ENCODE results near the gene SLC14A1. TPM values are rescaled to one million over a fixed set of nuclear protein-coding genes. Genes with fewer than 3 reads are reported as not detected.

SLC14A1 gene
- polyA plus RNA-seq (ENCODE audit: insufficient read length in 4 of 4): 1 to 10 TPM; 3.4 to 6.8 (median 4.4) TPM

- DNase-seq (ENCODE audit: low read depth in 4 of 4, low spot score in 2 of 4): no peak
Observed at GRCh38 chr18:45723567-45724355, at the start of gene SLC14A1. Gene SLC14A1 (plus strand): TSS chr18:45724181. CDS start chr18:45730321, 6,140 bp downstream.

GRCh38 chr18:45677276-45677807 is 46.6 kb upstream of the SLC14A1 start:
- DNase-seq (ENCODE audit: low read depth in 4 of 4, low spot score in 2 of 4): no peak

- DNase-seq (ENCODE audit: low read depth in 4 of 4, low spot score in 2 of 4): no peak
Observed at GRCh38 chr18:45678441-45678840, 45.5 kb upstream of the SLC14A1 start.

- no peak for DNase-seq (ENCODE audit: low read depth in 4 of 4, low spot score in 2 of 4)
Observed at GRCh38 chr18:45678850-45679249, 45.1 kb upstream of the SLC14A1 start.

- DNase-seq (ENCODE audit: low read depth in 4 of 4, low spot score in 2 of 4): no peak
Observed at GRCh38 chr18:45680066-45680690, 43.8 kb upstream of the SLC14A1 start.

- no peak for DNase-seq (ENCODE audit: low read depth in 4 of 4, low spot score in 2 of 4)
Observed at GRCh38 chr18:45682181-45682580, 41.8 kb upstream of the SLC14A1 start.

- no peak for DNase-seq (ENCODE audit: low read depth in 4 of 4, low spot score in 2 of 4)
Observed at GRCh38 chr18:45684341-45685115, 39.5 kb upstream of the SLC14A1 start.

GRCh38 chr18:45686891-45687611 is 36.9 kb upstream of the SLC14A1 start:
- no peak for DNase-seq (ENCODE audit: low read depth in 4 of 4, low spot score in 2 of 4)

- DNase-seq (ENCODE audit: low read depth in 4 of 4, low spot score in 2 of 4): no peak
Observed at GRCh38 chr18:45687621-45688020, 36.4 kb upstream of the SLC14A1 start.

GRCh38 chr18:45688113-45688512 is 35.9 kb upstream of the SLC14A1 start:
- no peak for DNase-seq (ENCODE audit: low read depth in 4 of 4, low spot score in 2 of 4)

- DNase-seq (ENCODE audit: low read depth in 4 of 4, low spot score in 2 of 4): no peak
Observed at GRCh38 chr18:45688833-45689232, 35.1 kb upstream of the SLC14A1 start.

- no peak for DNase-seq (ENCODE audit: low read depth in 4 of 4, low spot score in 2 of 4)
Observed at GRCh38 chr18:45689396-45689795, 34.6 kb upstream of the SLC14A1 start.

- peak; percentile 45 to 83 (median 60) for DNase-seq (ENCODE audit: low read depth in 4 of 4, low spot score in 2 of 4)
Observed at GRCh38 chr18:45690975-45691815, 32.8 kb upstream of the SLC14A1 start.

- no peak for DNase-seq (ENCODE audit: low read depth in 4 of 4, low spot score in 2 of 4)
Observed at GRCh38 chr18:45691816-45692179, 32.2 kb upstream of the SLC14A1 start.

- DNase-seq (ENCODE audit: low read depth in 4 of 4, low spot score in 2 of 4): no peak
Observed at GRCh38 chr18:45702708-45703265, 21.2 kb upstream of the SLC14A1 start.

- no peak for DNase-seq (ENCODE audit: low read depth in 4 of 4, low spot score in 2 of 4)
Observed at GRCh38 chr18:45708831-45709230, 15.2 kb upstream of the SLC14A1 start.

GRCh38 chr18:45712061-45712460 is 11.9 kb upstream of the SLC14A1 start:
- DNase-seq (ENCODE audit: low read depth in 4 of 4, low spot score in 2 of 4): no peak

- no peak for DNase-seq (ENCODE audit: low read depth in 4 of 4, low spot score in 2 of 4)
Observed at GRCh38 chr18:45713239-45713638, 10.7 kb upstream of the SLC14A1 start.

- DNase-seq (ENCODE audit: low read depth in 4 of 4, low spot score in 2 of 4): no peak
Observed at GRCh38 chr18:45715212-45715780, 8.7 kb upstream of the SLC14A1 start.
